Retinal pigment epithelial cell (primary cell): ENCODE data around the gene GOLGA1.
"Not testable (repeated sequence)": the region's sequence is repeated elsewhere in the genome, so short reads cannot be mapped to it uniquely, and the experiment has no call there.

Source experiments
- DNase-seq: peaks from one replicate; pipeline ENCODE4 v3.0.0-alpha.2; 2010; ENCODE audit warnings: low read depth
- H3K4me3 ChIP-seq: 2 replicates; pipeline ENCODE4 v1.5.1; 2011; ENCODE audit warnings: mild to moderate bottlenecking, low read length, control low read depth, moderate library complexity
- CTCF ChIP-seq: conservative IDR thresholded peaks from 2 replicates; pipeline ENCODE4 v1.5.1; 2011; ENCODE audit warnings: low read depth, low read length, control low read depth, inconsistent platforms

Gene GOLGA1

DNA sequence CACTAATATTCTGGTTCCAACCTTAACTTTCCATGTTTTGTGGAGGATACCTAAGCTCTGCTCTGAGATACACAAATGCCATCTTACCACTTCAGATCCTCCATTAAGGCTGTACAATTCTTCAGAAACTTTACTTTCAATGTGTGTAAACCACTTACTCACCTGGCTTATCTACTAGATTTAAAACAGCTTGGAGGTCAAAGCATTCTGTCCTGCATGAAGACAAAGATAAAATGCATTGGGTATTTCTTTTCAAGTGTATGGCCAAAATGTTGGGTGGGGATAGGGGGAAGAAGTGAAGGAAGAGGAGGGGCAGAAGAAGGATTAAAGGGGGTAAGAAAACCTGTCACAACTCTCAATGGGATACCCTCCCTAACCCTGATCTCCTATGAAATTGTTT lies 939 bp downstream of the GOLGA1 start:
- no peak for TF ChIP-seq CTCF
- peak overlapping the region; percentile 71 for H3K4me3 ChIP-seq
- DNase-seq, result no peak

- no peak for TF ChIP-seq CTCF
- no peak for DNase-seq
- no peak overlapping the region for H3K4me3 ChIP-seq
Observed at GRCh38 chr9:124934290-124934689, 6.6 kb downstream of the GOLGA1 start.

GRCh38 chr9:124932333-124932732 lies 8.6 kb downstream of the GOLGA1 start:
- DNase-seq, result no peak
- no peak overlapping the region for H3K4me3 ChIP-seq
- TF ChIP-seq CTCF, result no peak

DNA sequence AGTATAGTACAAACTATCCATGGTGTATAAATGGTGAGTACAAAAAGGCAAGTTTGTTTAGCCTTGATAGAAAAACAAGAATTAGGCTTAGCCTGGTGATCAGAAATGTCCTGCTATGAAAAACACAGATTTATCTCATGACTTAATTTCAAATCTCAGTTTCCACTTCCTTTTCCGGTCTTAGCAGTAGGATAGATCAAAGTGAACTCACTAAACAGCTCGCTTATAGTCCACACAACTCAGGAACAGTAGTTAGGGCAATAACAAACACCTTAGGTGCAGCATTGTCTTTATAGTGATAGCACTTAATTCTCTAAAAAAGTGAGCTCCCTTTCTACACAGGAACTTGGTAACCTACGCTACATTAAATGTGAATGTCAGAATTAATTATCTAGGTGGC lies 11.4 kb downstream of the GOLGA1 start:
- no peak overlapping the region for H3K4me3 ChIP-seq
- no peak for TF ChIP-seq CTCF
- DNase-seq, result no peak

- DNase-seq, result no peak
- H3K4me3 ChIP-seq, result no peak overlapping the region
- TF ChIP-seq CTCF, result no peak
Observed at GRCh38 chr9:124928116-124928515, 12.8 kb downstream of the GOLGA1 start.

- DNase-seq, H3K4me3 ChIP-seq: not testable (repeated sequence)
Observed at GRCh38 chr9:124920394-124920793, 20.5 kb downstream of the GOLGA1 start.

- TF ChIP-seq CTCF, result no peak
- no peak overlapping the region for H3K4me3 ChIP-seq
- no peak for DNase-seq
Observed at GRCh38 chr9:124914753-124915405, 26.0 kb downstream of the GOLGA1 start.
